COLO668 (cell line): ENCODE data around the gene PDIA4.

Experiments
- DNase-seq: peaks from one replicate; lab custom pipeline; 2025; ENCODE audit not compliant: unreplicated experiment; lab: John Stamatoyannopoulos, UW

The PDIA4 gene

GRCh38 chr7:148972375-148972774, 55.9 kb downstream of the PDIA4 start:
- no peak for DNase-seq

- no peak for DNase-seq
Observed at GRCh38 chr7:148967602-148968001, 60.7 kb downstream of the PDIA4 start.

- no peak for DNase-seq
Observed at GRCh38 chr7:148967032-148967372, 61.3 kb downstream of the PDIA4 start.

GRCh38 chr7:148964483-148965267, 63.6 kb downstream of the PDIA4 start:
- DNase-seq = peak; percentile 25

GRCh38 chr7:148963583-148964482, 64.5 kb downstream of the PDIA4 start:
- DNase-seq = peak; percentile 20

GRCh38 chr7:148962823-148963582, 65.3 kb downstream of the PDIA4 start:
- DNase-seq = peak; percentile 60

- DNase-seq = no peak
Observed at GRCh38 chr7:148962440-148962822, 65.9 kb downstream of the PDIA4 start.

- no peak for DNase-seq
Observed at GRCh38 chr7:148959726-148960125, 68.6 kb downstream of the PDIA4 start.

GRCh38 chr7:148958061-148958460, 70.2 kb downstream of the PDIA4 start:
- DNase-seq = no peak

GRCh38 chr7:148954766-148955165, 73.5 kb downstream of the PDIA4 start:
- DNase-seq = no peak

GRCh38 chr7:148953676-148954075, 74.6 kb downstream of the PDIA4 start:
- DNase-seq = no peak
